Stomach (tissue), 4 donors: Measurements from ENCODE around the gene ARHGAP40.

Experiments
- CTCF ChIP-seq, 7 experiments: fragments of 450-650 bp in 4 of 7; fragments of 200-600 bp in 3 of 7; sonication (generic) in 3 of 7; IDR thresholded peaks; one replicate each; pipeline ENCODE4 v1.5.1; 2016 to 2019; ENCODE audit warnings: antibody characterized with exemption in 7 of 7, control low read depth in 2 of 7, mild to moderate bottlenecking in 1 of 7
- EP300 ChIP-seq: sonication (generic); formaldehyde crosslinking; IDR thresholded peaks from one replicate; pipeline ENCODE4 v1.6.1; 2017; ENCODE audit warnings: antibody characterized with exemption
- POLR2A ChIP-seq, 4 donors: fragments of 450-650 bp; IDR thresholded peaks; one replicate each; pipeline ENCODE4 v1.6.1; 2016; ENCODE audit warnings: antibody characterized with exemption in 4 of 4, control low read depth in 2 of 4, mild to moderate bottlenecking in 1 of 4, moderate library complexity in 1 of 4
- POLR2AphosphoS5 ChIP-seq, 3 donors: sonication (generic); formaldehyde crosslinking; IDR thresholded peaks; one replicate each; pipeline ENCODE4 v1.6.1; 2016; ENCODE audit warnings: antibody characterized with exemption in 3 of 3

DNA sequence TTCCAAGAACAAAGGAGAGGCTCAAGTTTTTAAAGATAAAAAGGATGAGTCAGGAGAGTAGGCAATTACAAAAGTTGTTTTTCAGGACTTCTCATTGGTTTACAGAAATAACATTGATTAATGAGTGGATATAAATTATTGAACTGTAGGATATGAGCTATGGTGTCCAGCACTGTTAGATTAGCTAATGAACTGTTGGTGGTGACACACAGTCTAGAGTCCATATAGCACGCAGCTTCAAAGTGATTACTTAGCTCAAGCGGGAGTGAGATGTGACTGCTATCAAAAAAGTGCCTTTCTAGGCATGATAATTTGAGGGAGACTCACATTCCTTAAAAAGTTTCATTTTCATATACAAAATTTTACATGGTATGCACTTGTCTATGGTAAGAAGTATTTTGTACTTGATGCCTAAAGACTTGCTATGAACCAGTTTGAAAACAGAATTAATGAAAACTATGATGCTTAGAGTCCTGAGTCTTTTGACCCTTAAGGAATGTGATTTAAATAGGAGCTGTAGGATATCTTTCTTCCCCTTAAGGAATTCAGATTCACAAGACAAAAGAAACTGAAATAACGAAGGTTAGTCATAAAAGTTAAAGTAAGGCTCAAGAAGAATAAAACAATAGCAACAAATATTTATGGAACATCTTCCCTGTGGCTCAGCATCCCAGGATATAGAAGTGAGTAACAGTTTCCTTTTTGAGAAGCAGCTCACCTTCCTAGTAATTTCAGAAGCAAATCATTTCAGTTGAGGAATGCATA, 42.8 kb upstream of the ARHGAP40 start:
- TF ChIP-seq CTCF (IDR thresholded peaks at IDR 0.05) (no peak), EP300 (no peak), POLR2A (IDR thresholded peaks at IDR 0.05) (no peak), POLR2AphosphoS5 (IDR thresholded peaks at IDR 0.05) (no peak)
